ENCODE results near the gene ZNF292.
"Not testable (repeated sequence)": the region's sequence is repeated elsewhere in the genome, so short reads cannot be mapped to it uniquely, and the experiment has no call there.

The ZNF292 gene

DNA sequence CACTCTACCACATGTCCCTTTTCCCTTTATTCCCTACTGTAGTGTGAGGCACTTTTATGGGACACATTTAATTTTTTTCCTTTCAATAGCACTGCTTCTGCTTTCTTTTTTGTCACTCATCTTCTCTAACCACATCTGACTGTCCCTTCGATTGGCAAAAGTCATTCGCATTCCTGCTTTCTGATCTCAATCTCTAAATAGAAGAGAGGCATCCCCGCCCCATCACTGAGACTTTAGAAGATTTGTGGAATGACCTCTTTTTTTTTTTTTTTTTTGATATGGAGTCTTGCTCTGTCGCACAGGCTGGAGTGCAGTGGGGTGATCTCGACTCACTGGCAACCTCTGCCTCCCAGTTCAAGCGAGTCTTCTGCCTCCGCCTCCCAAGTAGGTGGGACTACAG lies 9.1 kb downstream of the ZNF292 start:
- DNase-seq: no peak

DNA sequence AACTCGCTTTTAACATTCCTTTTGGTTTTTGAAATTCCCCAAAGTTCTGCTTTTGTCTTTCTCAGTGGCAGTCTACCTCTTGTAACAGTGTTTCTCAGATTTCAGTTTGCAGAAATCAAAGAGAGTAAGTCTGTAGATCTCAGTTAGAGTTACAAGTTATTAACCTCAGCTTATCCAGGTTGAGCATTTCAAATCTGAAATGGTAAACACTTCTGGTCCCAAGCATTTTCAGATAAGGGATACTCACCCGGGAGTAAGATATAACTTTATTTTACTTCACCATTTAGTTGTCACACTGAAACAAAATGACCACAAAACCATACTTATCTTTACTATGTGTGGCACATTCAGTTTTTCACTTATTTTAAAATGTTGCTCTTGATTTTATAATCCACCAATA lies 9.8 kb downstream of the ZNF292 start:
- no peak for DNase-seq

DNA sequence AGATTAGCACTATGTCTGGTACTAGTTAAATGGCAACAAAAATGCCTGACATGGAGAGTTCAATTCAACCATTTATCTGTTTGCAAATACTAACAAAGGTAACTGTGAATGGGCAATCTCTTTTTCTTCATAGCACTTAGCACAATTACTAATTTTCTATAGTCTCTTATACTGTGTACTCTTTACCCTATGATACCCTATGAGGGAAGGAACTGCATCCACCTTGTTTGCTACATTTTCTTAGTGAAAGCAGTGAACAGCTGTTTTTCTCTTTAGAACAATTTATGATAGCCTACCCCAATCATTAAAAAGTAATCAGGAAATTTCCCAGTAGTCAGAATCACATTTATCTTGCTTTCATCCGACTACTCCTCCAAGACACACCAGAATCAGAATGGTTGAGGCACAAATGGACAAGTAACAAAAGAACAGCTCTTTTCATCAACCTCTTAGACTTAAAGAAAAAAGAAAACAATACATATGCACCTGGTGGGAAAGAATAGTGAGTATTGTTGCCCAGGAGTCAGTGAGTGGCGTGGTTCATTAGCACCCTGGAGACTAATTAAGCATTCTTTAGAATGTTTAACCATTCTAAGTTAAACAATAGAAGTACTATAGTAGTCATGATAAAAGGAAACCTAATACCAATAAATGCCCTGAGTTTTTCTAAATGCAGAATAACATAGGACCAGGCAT lies 16.7 kb downstream of the ZNF292 start:
- DNase-seq: no peak

DNA sequence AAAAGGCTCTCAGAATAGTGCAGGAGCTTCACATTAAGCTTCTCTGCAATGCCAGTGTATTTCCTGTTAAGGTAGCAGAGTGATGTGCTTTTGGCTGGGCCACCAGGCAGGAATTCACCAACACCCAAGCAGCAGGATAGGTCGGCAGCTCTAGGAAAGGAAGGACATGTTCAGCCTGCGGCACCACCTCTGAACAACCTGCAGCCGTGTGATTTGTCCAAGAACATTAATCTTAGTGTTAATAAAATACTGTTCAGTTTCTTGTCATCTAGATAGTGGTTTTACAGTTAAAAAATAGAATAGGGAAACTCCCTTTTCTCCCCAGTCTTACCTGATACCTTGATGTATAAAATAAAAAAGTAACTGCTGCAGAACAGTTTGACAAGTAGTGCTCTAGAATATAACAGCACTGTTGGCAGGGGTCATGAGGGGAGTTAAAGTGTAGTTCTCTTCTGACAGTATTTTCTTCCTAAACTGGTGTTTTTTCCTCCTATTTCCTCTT lies 18.8 kb downstream of the ZNF292 start:
- no peak for DNase-seq

DNA sequence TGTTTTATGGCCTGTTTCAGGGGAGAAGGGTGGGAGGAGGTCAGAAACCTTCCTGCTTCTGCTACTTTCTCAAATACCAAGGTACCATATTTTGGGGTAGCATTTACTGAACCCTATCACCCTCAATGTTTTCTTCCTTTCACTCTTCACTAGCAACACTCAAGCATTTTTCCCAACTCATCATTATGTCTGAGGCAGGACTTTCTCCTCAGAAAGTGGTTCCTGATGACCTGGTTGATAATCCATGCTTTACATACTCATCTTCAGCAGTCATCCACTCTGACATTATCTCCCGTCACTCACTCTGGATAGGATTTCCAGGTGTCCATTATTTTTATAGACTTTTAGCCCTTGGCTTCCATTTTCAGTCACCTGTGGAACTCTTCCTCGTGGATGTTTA lies 21.1 kb downstream of the ZNF292 start:
- DNase-seq: no peak

DNA sequence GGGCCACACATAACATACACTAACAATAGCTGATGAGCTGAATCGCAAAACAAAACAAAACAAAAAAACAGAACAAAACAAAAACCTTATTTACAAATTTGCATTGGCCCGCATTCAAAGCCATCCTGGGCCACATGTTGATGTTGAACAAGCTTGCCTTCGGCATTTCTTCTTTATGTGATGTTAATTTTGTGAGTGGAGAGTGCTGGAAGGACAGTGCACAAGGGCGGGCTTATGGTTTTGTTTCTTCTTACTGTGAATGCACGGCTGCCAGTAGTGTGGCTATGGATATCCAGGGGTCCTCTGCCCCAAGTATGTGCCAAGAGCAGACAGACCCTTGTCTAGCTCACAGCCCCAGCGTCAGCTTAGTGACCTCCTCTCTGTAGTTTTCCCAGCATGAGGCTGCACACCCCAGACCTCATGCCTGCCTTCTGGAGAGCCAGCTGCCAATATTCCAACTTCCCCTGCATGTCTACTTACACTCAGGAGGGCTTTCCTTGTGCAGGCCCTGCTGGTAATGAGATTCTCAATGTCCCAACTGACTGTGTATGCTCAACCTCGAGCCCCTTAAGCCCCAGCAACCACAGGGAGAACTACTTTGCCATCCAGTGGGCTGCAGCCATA lies 24.9 kb downstream of the ZNF292 start:
- DNase-seq: no peak

DNA sequence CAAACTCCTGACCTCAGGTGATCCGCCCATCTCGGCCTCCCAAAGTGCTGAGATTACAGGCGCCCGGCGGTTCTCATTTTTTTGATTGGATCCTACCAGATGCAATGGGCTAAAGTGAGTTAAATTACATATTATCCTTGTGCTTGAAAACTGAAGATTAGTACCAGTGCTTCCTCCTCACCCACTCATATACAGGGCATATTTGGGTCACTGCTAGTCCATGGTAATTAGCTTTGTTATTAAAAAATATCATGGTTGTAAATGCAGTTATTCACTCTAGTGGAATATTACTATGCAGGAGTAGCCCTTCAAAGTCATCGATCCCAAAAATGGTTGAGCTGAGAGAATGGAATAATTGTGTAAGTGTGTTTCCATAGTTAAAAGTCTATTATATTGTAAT lies 26.5 kb downstream of the ZNF292 start:
- DNase-seq: no peak

DNA sequence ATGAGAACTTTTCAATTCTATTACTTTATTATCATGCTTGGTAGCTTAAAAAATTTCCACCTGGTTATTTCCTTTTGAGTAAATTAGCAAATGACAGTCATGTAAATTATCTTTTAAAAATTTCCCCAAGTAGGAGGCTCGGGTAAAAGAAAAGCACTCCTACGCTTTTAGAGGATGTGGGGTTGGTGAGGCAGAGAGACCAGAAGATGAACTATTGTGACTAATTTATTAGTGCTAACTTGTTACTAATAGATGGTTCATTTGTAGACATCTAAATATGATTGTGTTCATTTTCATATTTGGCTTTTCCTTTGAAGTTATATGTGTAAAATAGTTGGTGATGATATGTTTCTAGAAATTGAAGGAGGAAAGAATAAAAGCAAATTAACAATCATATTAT lies 27.0 kb downstream of the ZNF292 start:
- DNase-seq: no peak

DNA sequence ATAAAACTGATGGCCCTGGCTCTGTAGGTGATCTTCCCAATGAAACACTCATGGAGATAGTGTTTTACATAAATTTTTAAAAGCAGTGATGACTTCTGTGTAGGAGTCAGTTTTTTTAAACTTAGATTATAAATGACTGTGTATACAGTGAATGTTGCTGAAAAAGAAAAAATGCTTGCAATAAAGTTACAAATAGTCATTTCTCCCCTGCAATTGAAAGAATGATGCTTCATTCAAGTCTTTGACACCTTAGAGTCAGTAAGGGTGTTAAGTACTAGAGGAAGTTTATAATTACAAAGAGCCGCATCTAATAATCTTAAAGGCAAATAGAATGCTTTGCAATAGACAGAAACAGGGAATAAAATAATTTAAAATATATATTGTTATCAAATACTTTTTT lies 27.6 kb downstream of the ZNF292 start:
- DNase-seq: no peak

DNA sequence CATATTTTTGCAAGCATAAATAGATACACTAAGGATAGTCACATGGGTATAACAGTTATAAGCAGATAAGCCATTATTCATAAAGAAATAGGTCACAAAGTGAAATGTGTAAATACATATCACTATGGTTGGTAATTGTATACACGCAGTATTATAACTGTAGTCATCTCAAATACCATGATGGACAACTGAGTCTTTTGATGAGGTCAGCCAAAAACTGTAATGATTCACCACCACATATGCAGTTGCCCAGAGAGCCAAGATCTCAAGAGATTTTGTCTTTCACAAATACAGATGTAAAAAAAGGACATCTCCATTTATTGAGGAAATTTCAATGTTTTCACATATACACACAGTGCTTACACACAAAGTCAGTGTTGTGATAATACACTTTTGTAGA lies 28.3 kb downstream of the ZNF292 start:
- no peak for DNase-seq

DNA sequence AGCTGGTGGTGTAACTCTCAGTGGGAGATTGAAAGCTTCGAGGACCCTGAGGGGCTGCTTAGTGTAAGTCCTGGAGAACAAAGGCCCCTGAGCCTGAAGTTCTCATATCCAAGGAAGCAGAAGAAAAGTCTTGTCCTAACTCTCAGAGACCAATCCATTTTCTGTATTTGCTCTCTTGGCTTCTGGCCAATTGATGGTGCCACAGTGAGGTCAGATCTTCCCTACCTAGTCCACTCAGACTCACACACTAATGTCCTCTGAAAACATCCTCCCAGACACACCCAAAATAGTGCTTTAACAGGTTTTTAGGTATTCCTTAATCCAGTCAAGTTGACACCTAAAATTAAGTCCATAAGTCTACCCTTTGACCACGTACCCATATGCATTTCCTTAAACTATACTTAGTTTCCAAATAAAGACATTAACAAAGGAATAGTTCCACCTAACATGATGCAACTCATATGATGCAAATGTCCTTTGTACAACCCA lies 29.4 kb downstream of the ZNF292 start:
- DNase-seq: no peak

DNA sequence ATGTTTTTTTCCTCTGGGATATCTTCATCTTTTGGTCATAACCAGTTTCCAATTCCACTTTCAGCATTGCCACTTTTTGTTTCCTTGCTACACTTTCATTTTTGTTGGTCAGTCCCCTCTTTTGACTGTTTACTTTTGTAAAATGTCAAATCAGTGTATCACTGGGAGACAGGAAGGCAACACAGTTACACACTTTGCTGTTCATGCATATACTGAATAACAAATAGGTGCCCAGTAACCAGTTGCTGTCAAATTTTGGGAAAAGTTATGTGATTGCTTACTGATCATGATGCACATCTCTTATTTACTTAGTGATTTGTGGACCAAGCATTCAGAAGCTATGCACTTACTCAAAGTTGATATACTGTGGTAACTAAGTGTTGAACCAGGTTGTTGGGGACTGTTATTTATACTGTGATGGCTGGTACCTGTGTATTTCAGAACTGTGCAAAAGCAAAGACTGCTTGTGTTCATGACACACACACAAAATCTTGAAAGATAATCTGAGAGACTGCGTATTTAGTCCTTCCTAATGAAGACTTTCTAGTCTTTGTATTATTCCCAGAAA lies 41.0 kb downstream of the ZNF292 start:
- no peak for DNase-seq

DNA sequence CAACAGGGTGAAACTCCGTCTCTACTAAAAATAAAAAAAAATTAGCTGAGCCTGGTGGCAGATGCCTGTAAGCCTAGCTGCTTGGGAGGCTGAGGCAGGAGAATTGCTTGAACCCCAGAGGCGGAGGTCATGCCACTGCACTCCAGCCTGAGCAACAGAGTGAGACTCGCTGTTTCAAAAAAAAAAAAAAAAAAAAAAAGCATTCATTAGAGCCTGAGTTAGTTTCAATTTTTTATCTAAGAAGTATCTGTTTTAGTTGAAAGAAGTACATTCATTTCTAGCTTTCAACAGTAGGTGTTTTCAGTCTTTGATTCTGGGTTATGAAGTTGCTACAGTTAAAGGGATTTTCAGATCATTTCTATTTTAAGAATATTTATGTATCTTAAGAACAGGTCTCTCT lies 42.2 kb downstream of the ZNF292 start:
- no peak for DNase-seq

DNA sequence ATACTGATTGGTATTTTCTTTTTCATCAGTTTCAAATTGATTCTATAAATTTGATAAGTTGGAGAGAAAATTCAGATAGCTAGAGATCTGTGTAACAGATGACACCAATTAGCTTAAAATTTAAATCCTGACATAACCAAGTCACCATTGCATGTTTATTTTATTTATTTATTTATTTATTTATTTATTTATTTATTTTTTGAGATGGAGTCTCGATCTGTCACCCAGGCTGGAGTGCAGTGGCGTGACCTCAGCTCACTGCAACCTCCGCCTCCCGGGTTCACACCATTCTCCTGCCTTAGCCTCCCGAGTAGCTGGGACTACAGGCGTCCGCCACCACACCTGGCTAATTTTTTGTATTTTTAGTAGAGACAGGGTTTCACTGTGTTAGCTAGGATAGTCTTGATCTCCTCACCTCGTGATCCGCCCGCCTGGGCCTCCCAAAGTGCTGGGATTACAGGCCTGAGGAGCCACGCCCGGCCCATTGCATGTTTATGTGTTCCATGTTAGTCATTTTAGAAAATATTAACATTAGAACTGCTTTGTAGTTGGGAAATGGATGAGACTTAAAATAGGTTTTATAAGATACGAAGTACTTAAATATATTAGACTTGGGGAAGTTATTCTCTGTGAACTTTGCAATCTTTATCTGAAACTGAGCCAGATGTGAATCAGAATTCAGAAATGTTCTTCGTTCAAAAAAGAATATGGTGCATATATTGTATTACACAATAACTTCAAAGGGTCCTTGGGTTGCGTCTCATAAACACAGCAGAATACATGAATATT lies 42.9 kb downstream of the ZNF292 start:
- not testable (repeated sequence) for DNase-seq

DNA sequence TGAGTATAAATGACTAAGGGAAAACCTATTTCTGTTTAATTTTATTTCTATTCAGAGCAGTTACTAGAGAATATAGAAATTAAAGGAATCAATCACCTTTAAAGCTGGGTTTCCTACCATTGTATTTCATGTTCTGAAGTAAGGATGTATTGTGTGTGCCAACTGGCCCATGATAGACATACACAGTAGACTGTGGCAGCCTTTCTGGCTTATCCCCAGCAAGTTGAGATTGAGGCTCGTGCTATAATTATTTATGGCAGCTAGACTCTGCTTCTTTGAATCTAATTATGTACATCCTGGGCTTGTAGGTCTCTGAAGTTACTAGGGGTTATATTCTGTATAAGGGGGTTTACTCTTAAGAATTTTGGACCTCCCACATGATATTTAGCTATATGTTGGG lies 44.4 kb downstream of the ZNF292 start:
- no peak for DNase-seq

DNA sequence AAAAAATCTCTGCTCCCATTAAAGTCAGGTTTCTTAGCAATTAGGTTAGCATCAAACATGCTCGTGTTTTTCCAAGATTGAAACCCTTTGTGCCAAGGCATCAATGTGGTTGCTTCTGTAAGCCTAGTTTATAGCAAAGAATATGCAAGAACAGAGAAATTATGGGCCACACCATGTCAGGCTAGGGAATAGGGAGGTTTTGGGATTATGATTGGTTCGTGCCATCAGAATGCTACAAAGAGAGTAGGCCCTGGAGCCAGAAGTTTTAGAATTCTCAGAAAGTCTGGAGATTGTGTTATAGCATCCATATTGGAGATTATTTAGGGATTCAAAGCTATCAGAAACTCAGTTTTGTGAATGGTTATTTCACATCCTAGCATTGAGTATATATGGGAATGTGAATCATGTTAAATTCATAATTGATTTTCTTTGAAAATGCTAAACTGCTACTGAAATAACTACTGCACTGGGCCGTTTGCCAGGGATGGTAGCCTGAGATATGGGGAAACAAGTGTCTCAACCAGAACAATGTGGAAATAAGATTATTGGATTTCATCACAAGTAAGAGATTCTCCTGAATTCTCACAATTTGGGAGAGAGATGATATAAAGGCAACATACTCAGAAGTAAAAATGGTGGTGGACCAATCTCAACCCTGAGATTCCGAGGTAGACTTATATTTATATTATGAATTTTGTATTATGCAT lies 45.3 kb downstream of the ZNF292 start:
- DNase-seq: peak; percentile 63 to 85

DNA sequence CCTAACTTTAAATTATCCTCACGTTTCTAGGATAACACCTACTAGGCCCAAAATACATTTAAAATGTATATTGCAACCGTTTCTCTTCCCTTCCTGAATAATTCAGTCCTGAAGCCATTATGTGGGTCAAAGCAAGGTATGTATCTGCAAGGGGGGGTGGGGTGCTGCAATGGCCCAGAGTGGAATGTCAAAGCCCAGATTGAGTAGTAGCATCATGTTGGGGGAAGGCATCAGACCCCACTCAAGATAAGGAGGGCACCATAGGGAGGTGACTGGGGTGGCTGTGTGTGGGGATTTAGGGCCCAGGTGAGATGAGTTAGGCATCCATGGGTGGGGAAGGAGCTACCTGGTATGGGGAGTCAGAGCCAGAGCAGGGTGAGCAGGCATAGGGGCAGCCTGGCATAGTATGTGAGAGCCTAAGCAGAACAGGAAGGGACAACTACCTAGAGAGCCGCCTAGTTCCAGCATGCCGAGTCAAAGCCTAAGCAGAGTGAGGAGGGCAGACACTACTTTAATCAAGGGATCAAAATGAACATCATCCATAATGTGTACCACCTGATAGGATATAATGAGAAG lies 48.2 kb downstream of the ZNF292 start:
- no peak for DNase-seq

DNA sequence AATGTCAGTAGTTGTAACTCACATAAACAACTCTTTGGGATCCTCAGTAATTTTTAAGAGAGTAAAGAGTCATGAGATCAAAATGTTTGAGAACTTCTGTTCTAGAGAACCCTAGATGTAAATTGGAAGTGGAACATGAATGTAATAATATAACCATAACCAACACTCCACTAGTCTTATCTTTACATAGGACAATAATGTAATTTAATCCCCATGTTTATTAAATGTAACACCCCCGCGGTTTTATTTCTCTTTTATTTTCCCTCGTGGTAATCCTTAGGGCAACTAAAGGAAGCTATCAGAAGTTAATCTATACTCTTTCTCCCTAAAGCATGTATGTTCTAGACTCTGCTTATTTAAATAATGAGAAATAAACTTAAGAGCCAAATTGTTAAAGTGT lies 54.4 kb downstream of the ZNF292 start:
- DNase-seq: no peak

DNA sequence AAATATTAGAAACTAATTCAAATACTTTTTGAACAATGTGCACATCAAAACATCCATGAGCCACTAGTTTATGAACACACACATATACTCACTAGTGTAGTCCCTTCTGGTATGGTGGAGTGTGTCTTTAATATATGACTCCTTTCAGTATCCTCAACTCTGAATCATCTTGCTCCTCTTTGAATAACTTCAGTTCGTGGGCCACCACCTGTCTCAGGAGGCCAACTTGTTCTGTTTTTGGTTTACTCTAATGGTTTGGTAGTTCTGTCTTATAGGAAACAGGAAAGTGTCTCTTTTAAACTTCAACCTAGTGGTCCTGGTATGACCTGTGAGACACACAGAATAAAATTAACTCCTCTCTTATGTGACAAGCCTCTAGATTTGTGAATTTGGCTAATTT lies 55.6 kb downstream of the ZNF292 start:
- no peak for DNase-seq

DNA sequence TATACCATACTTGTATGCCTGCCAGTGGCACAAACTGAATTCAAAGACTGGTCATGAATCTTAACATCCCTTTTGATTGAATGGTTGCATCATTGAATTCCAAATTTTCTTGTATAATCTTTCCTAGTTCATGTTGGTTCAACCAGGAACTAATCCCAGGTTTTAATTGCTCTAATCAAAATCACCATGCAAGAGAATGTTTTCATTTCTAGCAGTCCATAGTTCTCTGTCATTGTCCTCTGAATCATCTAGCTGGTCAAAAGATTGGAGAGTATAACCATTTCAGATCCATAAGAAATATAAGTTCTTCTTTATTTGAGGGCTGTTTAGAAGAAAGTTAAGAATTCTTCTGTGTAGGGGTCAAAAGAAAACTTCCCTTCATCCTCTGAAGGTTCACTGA lies 57.2 kb downstream of the ZNF292 start:
- no peak for DNase-seq

DNA sequence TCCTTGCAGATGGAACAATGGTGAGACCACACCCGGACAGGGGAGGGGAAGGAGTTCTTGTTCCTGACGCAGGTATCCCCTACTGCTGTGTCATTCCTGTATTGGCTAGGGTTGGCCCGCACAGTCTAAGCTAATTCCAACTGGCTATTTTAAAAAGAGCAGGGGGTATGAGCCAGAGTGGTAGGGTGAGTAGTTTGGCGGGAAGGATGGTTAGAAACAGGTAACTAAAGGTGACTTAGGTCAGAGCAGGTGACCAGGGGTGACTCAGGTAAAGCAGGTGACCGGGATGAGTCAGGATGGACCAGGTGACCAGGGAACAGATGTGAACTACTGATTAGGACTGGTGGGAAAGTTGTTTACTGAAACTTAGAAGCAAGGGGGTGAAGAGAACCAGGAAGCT lies 58.0 kb downstream of the ZNF292 start:
- no peak for DNase-seq

DNA sequence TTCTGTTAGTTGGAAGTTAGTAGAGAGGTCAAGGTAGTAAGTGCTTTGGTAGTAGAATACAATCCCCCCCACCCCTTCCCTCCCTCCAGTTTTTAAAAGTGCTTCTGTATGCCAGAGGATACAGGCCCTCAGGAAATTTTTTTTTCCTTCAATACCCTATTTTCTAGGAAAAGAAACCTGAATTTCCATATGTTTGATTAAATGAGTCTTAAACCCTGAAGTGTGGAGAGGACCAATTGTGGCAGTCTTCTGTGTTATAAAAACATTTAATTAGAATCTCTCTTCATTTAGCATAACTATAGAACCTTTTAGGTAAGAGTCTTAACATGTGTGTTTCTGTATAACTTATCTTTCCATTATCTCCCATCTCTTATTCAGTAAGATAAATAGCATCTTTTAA lies 59.5 kb downstream of the ZNF292 start:
- no peak for DNase-seq

DNA sequence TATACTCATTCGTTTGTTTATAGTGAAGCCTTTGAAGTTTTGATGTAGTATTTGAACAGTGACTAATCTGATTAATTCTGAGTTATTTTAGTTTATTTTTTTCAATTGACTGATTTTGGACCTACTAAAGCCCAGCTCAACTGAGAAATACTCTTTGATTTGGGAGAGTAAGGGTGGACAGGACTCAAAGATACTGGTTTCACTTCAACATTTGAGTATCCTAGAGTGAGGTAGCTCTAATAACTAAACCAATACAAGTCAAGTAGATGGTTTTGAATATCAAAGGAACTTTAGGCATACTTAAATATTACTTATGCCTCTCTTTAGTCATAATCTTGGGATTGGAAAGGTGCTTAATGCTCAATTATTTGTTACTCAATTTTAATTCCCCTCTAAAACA lies 65.6 kb downstream of the ZNF292 start:
- DNase-seq: no peak
